Measurements from ENCODE around the gene DMXL2. TPM values are rescaled to one million over a fixed set of nuclear protein-coding genes. Genes with fewer than 3 reads are reported as not detected.

Gene DMXL2
- total RNA-seq, 3 donors from 2014 or later (not counting 1 experiment from before 2014, with no cell fraction given) = 6.4 to 12.4 (median 11.3) TPM

- H3K4me3 ChIP-seq (ENCODE audit: low read length) = no peak overlapping the region
- H3K4me1 ChIP-seq (ENCODE audit: control insufficient read depth, insufficient read depth, low read length) = no peaks in the 10 kb centered on the region
- intact Hi-C loops (cut with micrococcal nuclease) = no loop called here
- 100% methylated on average over 2 of the region's 2 CpGs for WGBS (ENCODE audit: insufficient coverage)
- peaks cover 0 to 3% of the 10 kb centered on the region in 2 donors for H3K9me3 Mint-ChIP-seq
- no peak overlapping the region for H3K27ac ChIP-seq (ENCODE audit: low read length)
- H3K4me3 Mint-ChIP-seq = no peak overlapping the region
- H3K27ac Mint-ChIP-seq = no peak overlapping the region
- H3K4me1 Mint-ChIP-seq = no peaks in the 10 kb centered on the region
- ATAC-seq (no peak), DNase-seq (no peak)
- H3K27me3 Mint-ChIP-seq (ENCODE audit: low read depth in 2 of 2) = no peaks in the 10 kb centered on the region
- no peaks in the 10 kb centered on the region for H3K36me3 Mint-ChIP-seq
- no peaks in the 10 kb centered on the region for H3K9me3 ChIP-seq (ENCODE audit: control insufficient read depth, insufficient read depth, low read length)
- H3K27me3 ChIP-seq (ENCODE audit: control insufficient read depth, insufficient read depth, low read length) = no peaks in the 10 kb centered on the region
- TF ChIP-seq CTCF (IDR thresholded peaks at IDR 0.05) = no peak
- H3K36me3 ChIP-seq (ENCODE audit: control insufficient read depth, insufficient read depth, low read length) = no peaks in the 10 kb centered on the region
These were observed 43.6 kb downstream of the DMXL2 start for GRCh38 chr15:51579012-51579411.

GRCh38 chr15:51577636-51578304 lies 44.8 kb downstream of the DMXL2 start:
- no peaks in the 10 kb centered on the region for H3K4me1 Mint-ChIP-seq
- intact Hi-C loops (cut with micrococcal nuclease) = no loop called here
- H3K4me3 ChIP-seq (ENCODE audit: low read length) = no peak overlapping the region

DNA sequence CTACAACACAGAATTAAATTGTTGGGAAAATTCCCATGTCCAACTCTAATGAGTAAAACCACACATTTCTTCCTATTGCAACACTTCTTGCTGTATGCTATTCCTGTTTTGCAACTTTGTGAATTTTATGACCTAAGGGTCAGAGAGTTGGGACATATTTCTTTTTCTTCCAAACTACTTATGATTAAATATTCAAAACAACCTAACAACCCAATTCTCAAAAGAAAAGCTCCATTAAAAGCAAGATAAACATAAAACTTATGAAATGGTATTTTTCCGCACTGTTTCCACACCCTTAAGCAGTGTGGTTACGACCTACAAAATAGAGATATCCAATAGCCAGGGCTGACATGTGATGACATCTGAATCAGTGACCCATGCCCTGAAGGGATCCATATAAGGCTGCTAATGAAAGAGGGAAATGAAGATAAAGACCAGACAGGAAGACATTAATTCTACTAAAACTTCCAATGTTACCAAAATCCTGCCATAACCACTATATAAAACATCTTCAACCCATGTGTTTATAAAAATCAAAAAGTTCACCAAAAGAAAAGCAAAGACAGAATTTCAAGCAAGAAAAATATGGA lies 45.6 kb downstream of the DMXL2 start:
- ATAC-seq = no peak
- H3K27ac ChIP-seq (ENCODE audit: low read length) = no peak overlapping the region
- no peaks in the 10 kb centered on the region for H3K4me1 Mint-ChIP-seq
- no peak for DNase-seq
- no peaks in the 10 kb centered on the region for H3K27me3 Mint-ChIP-seq (ENCODE audit: low read depth in 2 of 2)
- H3K27me3 ChIP-seq (ENCODE audit: control insufficient read depth, insufficient read depth, low read length) = no peaks in the 10 kb centered on the region
- WGBS (ENCODE audit: insufficient coverage) = 94% methylated on average over 2 of the region's 2 CpGs
- H3K27ac Mint-ChIP-seq = no peak overlapping the region
- H3K36me3 Mint-ChIP-seq = no peaks in the 10 kb centered on the region
- H3K4me1 ChIP-seq (ENCODE audit: control insufficient read depth, insufficient read depth, low read length) = no peaks in the 10 kb centered on the region
- peaks cover 0 to 5% of the 10 kb centered on the region in 2 donors for H3K9me3 Mint-ChIP-seq
- H3K36me3 ChIP-seq (ENCODE audit: control insufficient read depth, insufficient read depth, low read length) = no peaks in the 10 kb centered on the region
- no peaks in the 10 kb centered on the region for H3K9me3 ChIP-seq (ENCODE audit: control insufficient read depth, insufficient read depth, low read length)
- intact Hi-C loops (cut with micrococcal nuclease) = no loop called here
- H3K4me3 Mint-ChIP-seq = no peak overlapping the region
- TF ChIP-seq CTCF (IDR thresholded peaks at IDR 0.05) = no peak
- no peak overlapping the region for H3K4me3 ChIP-seq (ENCODE audit: low read length)

More at GRCh38 chr15:51577636-51578304, 44.8 kb downstream of the DMXL2 start:
- H3K9me3 Mint-ChIP-seq = peaks cover 0 to 3% of the 10 kb centered on the region in 2 donors
- Histone ChIP-seq H3K27ac (ENCODE audit: low read length) (no peak overlapping the region), H3K27me3 (ENCODE audit: control insufficient read depth, insufficient read depth, low read length) (no peaks in the 10 kb centered on the region), H3K9me3 (ENCODE audit: control insufficient read depth, insufficient read depth, low read length) (no peaks in the 10 kb centered on the region), H3K36me3 (ENCODE audit: control insufficient read depth, insufficient read depth, low read length) (no peaks in the 10 kb centered on the region), H3K4me1 (ENCODE audit: control insufficient read depth, insufficient read depth, low read length) (no peaks in the 10 kb centered on the region)
- no peak overlapping the region for H3K4me3 Mint-ChIP-seq
- H3K27me3 Mint-ChIP-seq (ENCODE audit: low read depth in 2 of 2) = no peaks in the 10 kb centered on the region
- ATAC-seq (no peak), DNase-seq (no peak)
- no peak for TF ChIP-seq CTCF (IDR thresholded peaks at IDR 0.05)
- H3K27ac Mint-ChIP-seq = no peak overlapping the region
- WGBS (ENCODE audit: insufficient coverage) = 67% methylated on average over 1 of the region's 1 CpG
- no peaks in the 10 kb centered on the region for H3K36me3 Mint-ChIP-seq

Measured in natural killer cell (primary cell).